Heart left ventricle (tissue), 13 donors: ENCODE data around the gene POLR3F.

Source experiments
- CTCF ChIP-seq, 12 donors: fragments of 200-600 bp; sonication (generic) in 4 of 12; IDR thresholded peaks; one replicate each; pipeline versions ENCODE4 v1.5.0 to v1.8.0; 2018 to 2022; ENCODE audit warnings: antibody characterized with exemption in 12 of 12, mild to moderate bottlenecking in 5 of 12
- POLR2A ChIP-seq, 2 donors: fragments of 450-650 bp; IDR thresholded peaks; one replicate each; pipeline ENCODE4 v1.6.1; 2017; ENCODE audit warnings: antibody characterized with exemption in 2 of 2, mild to moderate bottlenecking in 2 of 2, moderate library complexity in 2 of 2
- donor health status: ischemic (EF 13 %, LVEDD 7.1; RV severe dilation, severe dysfunction).
- donor health status: DM: no; HTN: yes; CAD: no.
- donor health status: DM: no; HTN: no; CAD: no.
- donor health status: ischemic (EF 25% LVEDD 6.9; RV normal size, moderate dysfunction).
- donor health status: ischemic (EF 25% LVEDD 5.7; RV mildly dilated, moderate dysfunction).
- donor health status: ischemic (EF 35%, LVEDD 5.7; RV mildly dilated, moderate dysfunction).
- donor health status: nonischemic (EF 11% LVEDD 7.7; RV severe dilation, severe dysfunction).
- donor health status: DM: yes; HTN: yes; CAD: no.
- donor health status: PGD.
- donor health status: ischemic (EF 29% LVEDD 5.4; RV normal size, mild dysfunction).
- donor health status: nonischemic (EF 23%, LVEDD 6.1; RV moderate dilation, normal function).

GRCh38 chr20:18496042-18496441 lies 28.9 kb downstream of the POLR3F start:
- TF ChIP-seq POLR2A (IDR thresholded peaks at IDR 0.05) = no peak
- TF ChIP-seq CTCF (IDR thresholded peaks at IDR 0.05) = no peak
